Heart left ventricle (tissue), 16 donors: ENCODE results near the gene TBXA2R. TPM values are rescaled to one million over a fixed set of nuclear protein-coding genes. Genes with fewer than 3 reads are reported as not detected.

Experiments
- ATAC-seq, 4 donors: fragments of 200-7000 bp; cut with Tn5 transposase; one replicate each; pipeline ENCODE4 v1.9.1; 2020 to 2022; ENCODE audit warnings: moderate library complexity in 4 of 4, mild to moderate bottlenecking in 3 of 4, moderate number of reproducible peaks in 1 of 4
- DNase-seq, 5 donors: peaks; one replicate each; pipeline ENCODE4 v3.0.0-alpha.2; 2020
- H3K27ac ChIP-seq, 12 donors: fragments of 200-600 bp; sonication (generic) in 4 of 12; one replicate each; pipeline versions ENCODE4 v1.5.0 to v1.8.0; 2016 to 2022; ENCODE audit warnings: mild to moderate bottlenecking in 2 of 12
- H3K27me3 ChIP-seq, 9 donors: fragments of 200-600 bp; sonication (generic) in 2 of 9; one replicate each; pipeline versions ENCODE4 v1.5.1 to v1.8.0; 2016 to 2022; ENCODE audit warnings: mild to moderate bottlenecking in 3 of 9
- H3K36me3 ChIP-seq, 9 donors: fragments of 200-600 bp; sonication (generic) in 2 of 9; one replicate each; pipeline versions ENCODE4 v1.5.0 to v1.8.0; 2018 to 2022; ENCODE audit warnings: mild to moderate bottlenecking in 2 of 9
- H3K4me1 ChIP-seq, 12 donors: fragments of 200-600 bp; sonication (generic) in 4 of 12; one replicate each; pipeline versions ENCODE4 v1.5.0 to v1.8.0; 2016 to 2022; ENCODE audit warnings: mild to moderate bottlenecking in 3 of 12
- H3K4me3 ChIP-seq, 12 donors: fragments of 200-600 bp; sonication (generic) in 4 of 12; one replicate each; pipeline versions ENCODE4 v1.5.0 to v1.8.0; 2017 to 2022; ENCODE audit warnings: mild to moderate bottlenecking in 9 of 12, moderate library complexity in 4 of 12
- H3K9me3 ChIP-seq, 12 donors: fragments of 200-600 bp; sonication (generic) in 4 of 12; one replicate each; pipeline versions ENCODE4 v1.5.0 to v1.8.0; 2016 to 2022; ENCODE audit warnings: mild to moderate bottlenecking in 1 of 12
- POLR2A ChIP-seq, 2 donors: fragments of 450-650 bp; IDR thresholded peaks; one replicate each; pipeline ENCODE4 v1.6.1; 2017; ENCODE audit warnings: antibody characterized with exemption in 2 of 2, mild to moderate bottlenecking in 2 of 2, moderate library complexity in 2 of 2
- WGBS, 4 donors: extraction: QIAGEN DNeasy Blood & Tissue Kit in 2 of 4; methylation state at CpG; one replicate each; pipeline versions ENCODE4 v1.1.5 to v1.1.7; 2013 to 2018; 5-methylcytosine and 5-hydroxymethylcytosine counted together
- intact Hi-C, 10 donors: fragments of 100-400 bp; cut with DNase I; formaldehyde crosslinking; loops; one replicate each; pipeline versions ENCODE4 v1.11.1 to v1.14.2; 2022
- polyA plus RNA-seq, 2 donors: library from polyadenylated mRNA; stranded (reverse); fragments of 200-250 nt; gene quantifications; one replicate each; pipeline ENCODE4 v1.2.3, GENCODE V29; 2013
- total RNA-seq, 9 donors: library from RNA; depleted of rRNA in 2 of 9; stranded (reverse); fragments of >200 nt in 2 of 9; fragmentation: NEBNext Ultra II Directional in 3 of 9; extraction: Animal tissue kit (Norgen Biotek cat#: 25700) in 3 of 9; gene quantifications; one replicate each; pipeline versions ENCODE4 v1.1.0 to v1.2.4, GENCODE V29; 2016 to 2023
- TF ChIP-seq, protein P1 (sequence below), 12 donors: fragments of 200-600 bp; sonication (generic) in 4 of 12; IDR thresholded peaks; one replicate each; pipeline versions ENCODE4 v1.5.0 to v1.8.0; 2018 to 2022; ENCODE audit warnings: antibody characterized with exemption in 12 of 12, mild to moderate bottlenecking in 5 of 12
- donor health status: ischemic (EF 13 %, LVEDD 7.1; RV severe dilation, severe dysfunction).
- donor health status: healthy with polysubstance abuse.
- donor health status: DM: no; HTN: yes; CAD: no.
- donor health status: DM: no; HTN: no; CAD: no.
- donor health status: ischemic (EF 25% LVEDD 6.9; RV normal size, moderate dysfunction).
- donor health status: ischemic (EF 25% LVEDD 5.7; RV mildly dilated, moderate dysfunction).
- donor health status: healthy.
- donor health status: DM: yes; HTN: yes; CAD: no.
- donor health status: ischemic (EF 35%, LVEDD 5.7; RV mildly dilated, moderate dysfunction).
- donor health status: nonischemic (EF 11% LVEDD 7.7; RV severe dilation, severe dysfunction).
- donor health status: DM: yes; HTN: yes; CAD: no.
- donor health status: PGD.
- donor health status: ischemic (EF 29% LVEDD 5.4; RV normal size, mild dysfunction).
- donor health status: nonischemic (EF 23%, LVEDD 6.1; RV moderate dilation, normal function).

The TBXA2R gene
- total and polyA plus RNA-seq, 11 donors, result 1.9 to 5.1 (median 2.9) TPM

DNA sequence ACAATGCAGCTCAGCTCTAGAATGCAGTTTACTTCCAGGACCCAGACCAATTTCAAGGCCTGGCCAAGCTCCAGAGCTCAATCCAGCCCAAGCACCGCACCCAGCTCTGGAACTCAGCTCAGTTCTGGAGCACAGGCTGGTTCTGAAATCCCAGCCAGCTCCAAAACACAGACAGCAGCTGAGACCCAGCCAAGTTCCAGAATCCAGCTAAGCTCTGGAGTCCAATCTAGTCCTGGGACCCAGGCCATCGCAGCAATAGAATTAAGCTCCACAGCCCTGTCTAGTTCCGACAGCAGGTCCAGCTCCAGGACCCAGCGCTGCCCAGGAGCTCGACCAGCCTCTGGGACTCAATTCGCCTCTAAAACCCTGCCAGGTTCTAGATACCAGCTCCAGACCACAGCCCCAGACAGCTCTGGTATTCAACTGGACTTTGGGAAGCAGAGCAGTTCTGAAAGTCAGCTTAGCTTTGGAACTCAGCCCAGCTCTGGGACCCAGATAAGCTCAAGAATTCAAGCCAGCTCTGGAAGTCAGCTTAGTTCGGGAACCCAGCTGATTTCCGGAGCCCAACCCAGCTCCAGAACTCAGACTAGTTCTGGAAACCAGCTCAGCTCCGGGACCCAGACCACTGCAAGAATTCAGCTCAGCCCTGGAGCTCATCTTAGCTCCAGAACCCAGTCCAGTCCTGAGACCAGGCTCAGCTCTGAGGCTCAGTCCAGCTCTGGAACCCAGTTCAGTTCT is 14.6 kb downstream of the TBXA2R start:
- H3K27me3 ChIP-seq, result no peaks in the 10 kb centered on the region
- WGBS, 4 donors, result 68 to 79% (median 79%) methylated on average over 9 of the region's 9 CpGs
- ATAC-seq, result peak; percentile 35 to 64 (median 44)
- peak overlapping the region in 1 of 12 donors; percentile 2 for H3K27ac ChIP-seq
- DNase-seq, result peak in 1 of 5 donors; percentile 30
- no peaks in the 10 kb centered on the region for H3K36me3 ChIP-seq
- no peak overlapping the region for H3K4me3 ChIP-seq
- H3K9me3 ChIP-seq, result no peaks in the 10 kb centered on the region
- TF ChIP-seq, protein P1, sequence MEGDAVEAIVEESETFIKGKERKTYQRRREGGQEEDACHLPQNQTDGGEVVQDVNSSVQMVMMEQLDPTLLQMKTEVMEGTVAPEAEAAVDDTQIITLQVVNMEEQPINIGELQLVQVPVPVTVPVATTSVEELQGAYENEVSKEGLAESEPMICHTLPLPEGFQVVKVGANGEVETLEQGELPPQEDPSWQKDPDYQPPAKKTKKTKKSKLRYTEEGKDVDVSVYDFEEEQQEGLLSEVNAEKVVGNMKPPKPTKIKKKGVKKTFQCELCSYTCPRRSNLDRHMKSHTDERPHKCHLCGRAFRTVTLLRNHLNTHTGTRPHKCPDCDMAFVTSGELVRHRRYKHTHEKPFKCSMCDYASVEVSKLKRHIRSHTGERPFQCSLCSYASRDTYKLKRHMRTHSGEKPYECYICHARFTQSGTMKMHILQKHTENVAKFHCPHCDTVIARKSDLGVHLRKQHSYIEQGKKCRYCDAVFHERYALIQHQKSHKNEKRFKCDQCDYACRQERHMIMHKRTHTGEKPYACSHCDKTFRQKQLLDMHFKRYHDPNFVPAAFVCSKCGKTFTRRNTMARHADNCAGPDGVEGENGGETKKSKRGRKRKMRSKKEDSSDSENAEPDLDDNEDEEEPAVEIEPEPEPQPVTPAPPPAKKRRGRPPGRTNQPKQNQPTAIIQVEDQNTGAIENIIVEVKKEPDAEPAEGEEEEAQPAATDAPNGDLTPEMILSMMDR (IDR thresholded peaks at IDR 0.05), result no peak
- no peak for TF ChIP-seq POLR2A (IDR thresholded peaks at IDR 0.05)
- peaks cover 0 to 3% (median 0%) of the 10 kb centered on the region in 12 donors for H3K4me1 ChIP-seq
- intact Hi-C loops, result no loop called here

DNA sequence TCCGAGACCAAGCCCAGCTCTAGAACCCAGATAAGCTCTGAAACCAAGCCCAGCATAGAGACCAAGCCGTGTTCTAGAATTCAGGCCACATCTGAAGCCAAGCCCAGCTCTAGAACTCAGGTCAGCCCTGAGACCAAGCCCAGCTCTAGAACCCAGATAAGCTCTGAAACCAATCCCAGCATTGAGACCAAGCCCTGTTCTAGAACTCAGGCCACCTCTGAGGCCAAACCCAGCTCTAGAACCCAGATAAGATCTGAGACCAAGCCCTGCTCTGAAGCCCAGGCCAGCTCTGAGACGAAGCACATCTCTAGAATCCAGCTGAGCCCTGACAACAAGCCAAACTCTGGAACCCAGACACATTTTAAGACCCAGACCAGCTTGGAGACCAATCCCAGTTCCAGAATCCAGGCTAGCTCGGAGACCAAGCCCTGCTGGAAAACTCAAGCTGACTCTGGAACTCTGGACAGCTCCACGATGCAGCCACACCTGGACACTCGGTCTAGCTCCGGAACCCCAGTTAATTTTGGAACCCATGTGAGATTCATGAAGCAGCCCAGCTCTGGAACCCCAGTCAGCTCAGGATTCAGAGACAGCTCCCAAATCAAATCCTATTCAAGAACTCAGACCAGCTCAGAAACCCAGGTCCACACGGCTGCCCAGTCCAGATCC is 15.6 kb downstream of the TBXA2R start:
- WGBS, 4 donors, result 85 to 93% (median 92%) methylated on average over 4 to 8 of the region's 8 CpGs
- no peak for TF ChIP-seq POLR2A (IDR thresholded peaks at IDR 0.05)
- TF ChIP-seq, protein P1 (IDR thresholded peaks at IDR 0.05), result no peak
- Histone ChIP-seq H3K27me3 (peaks cover 0 to 7% (median 3%) of the 10 kb centered on the region in 9 donors), H3K4me1 (peaks cover 0 to 10% (median 3%) of the 10 kb centered on the region in 12 donors), H3K36me3 (no peaks in the 10 kb centered on the region), H3K4me3 (no peak overlapping the region), H3K27ac (no peak overlapping the region), H3K9me3 (no peaks in the 10 kb centered on the region)
- intact Hi-C loops, result no loop called here
- no peak for DNase-seq
- no peak for ATAC-seq

DNA sequence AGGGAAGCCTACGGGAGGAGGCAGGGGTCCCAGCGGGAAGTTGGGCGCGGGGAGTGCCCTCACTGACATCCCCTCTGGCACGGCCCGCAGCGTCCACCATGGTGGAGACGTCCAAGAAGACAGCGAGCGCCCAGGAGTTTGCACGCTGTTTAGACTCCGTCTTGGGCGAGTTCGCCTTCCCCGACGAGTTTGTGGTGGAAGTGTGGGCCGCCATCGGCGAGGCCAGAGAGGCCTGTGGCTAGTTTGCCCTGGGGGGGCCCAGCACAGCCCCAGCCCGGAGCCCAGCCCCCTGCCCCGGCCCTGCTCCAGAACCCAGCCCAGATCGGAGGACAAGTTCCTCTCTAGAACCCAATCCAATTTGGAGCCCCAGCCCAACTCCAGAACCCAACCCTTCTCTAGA is 16.7 kb downstream of the TBXA2R start:
- Histone ChIP-seq H3K9me3 (no peaks in the 10 kb centered on the region), H3K4me3 (no peak overlapping the region), H3K36me3 (no peaks in the 10 kb centered on the region), H3K4me1 (peaks cover 0 to 21% (median 3%) of the 10 kb centered on the region in 12 donors), H3K27ac (no peak overlapping the region), H3K27me3 (peaks cover 0 to 18% (median 11%) of the 10 kb centered on the region in 9 donors)
- DNase-seq (no peak), ATAC-seq (no peak)
- TF ChIP-seq POLR2A (IDR thresholded peaks at IDR 0.05), result no peak
- intact Hi-C loops, result no loop called here
- WGBS, 4 donors, result 94 to 98% (median 95%) methylated on average over 21 to 22 of the region's 22 CpGs

DNA sequence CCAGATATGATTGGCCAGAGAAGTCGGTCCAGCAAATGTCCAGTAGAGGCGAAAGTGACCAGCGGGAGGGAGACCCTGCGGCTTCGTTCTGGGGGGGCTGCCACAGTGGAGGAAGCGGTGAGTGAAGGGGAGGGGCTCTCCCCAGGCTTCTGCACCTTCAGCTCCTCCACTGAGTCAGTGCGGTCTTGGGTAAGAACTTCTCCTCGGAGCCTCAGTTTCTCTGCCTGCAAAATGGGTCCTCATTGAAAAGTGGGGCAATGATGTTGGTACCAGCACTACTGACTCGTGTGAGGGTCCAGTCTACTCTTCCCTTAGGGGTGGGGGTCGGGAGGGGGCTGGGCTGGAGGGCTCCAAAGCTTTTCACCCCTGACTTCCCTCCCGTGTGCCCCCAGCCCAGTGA is 17.2 kb downstream of the TBXA2R start:
- intact Hi-C loops, result no loop called here
- DNase-seq (no peak), ATAC-seq (no peak)
- H3K9me3 ChIP-seq, result no peaks in the 10 kb centered on the region
- 86 to 89% (median 89%) methylated on average over 9 to 11 of the region's 11 CpGs for WGBS, 4 donors
- peaks cover 0 to 23% (median 11%) of the 10 kb centered on the region in 9 donors for H3K27me3 ChIP-seq
- peaks cover 0 to 22% (median 3%) of the 10 kb centered on the region in 12 donors for H3K4me1 ChIP-seq
- TF ChIP-seq, protein P1 (IDR thresholded peaks at IDR 0.05), result no peak
- no peak for TF ChIP-seq POLR2A (IDR thresholded peaks at IDR 0.05)
- H3K36me3 ChIP-seq, result no peaks in the 10 kb centered on the region
- no peak overlapping the region for H3K4me3 ChIP-seq
- H3K27ac ChIP-seq, result no peak overlapping the region
